ENCODE measurements around the gene RNF227.
"Not testable (repeated sequence)": the region's sequence is repeated elsewhere in the genome, so short reads cannot be mapped to it uniquely, and the experiment has no call there.

RNF227 gene

DNA sequence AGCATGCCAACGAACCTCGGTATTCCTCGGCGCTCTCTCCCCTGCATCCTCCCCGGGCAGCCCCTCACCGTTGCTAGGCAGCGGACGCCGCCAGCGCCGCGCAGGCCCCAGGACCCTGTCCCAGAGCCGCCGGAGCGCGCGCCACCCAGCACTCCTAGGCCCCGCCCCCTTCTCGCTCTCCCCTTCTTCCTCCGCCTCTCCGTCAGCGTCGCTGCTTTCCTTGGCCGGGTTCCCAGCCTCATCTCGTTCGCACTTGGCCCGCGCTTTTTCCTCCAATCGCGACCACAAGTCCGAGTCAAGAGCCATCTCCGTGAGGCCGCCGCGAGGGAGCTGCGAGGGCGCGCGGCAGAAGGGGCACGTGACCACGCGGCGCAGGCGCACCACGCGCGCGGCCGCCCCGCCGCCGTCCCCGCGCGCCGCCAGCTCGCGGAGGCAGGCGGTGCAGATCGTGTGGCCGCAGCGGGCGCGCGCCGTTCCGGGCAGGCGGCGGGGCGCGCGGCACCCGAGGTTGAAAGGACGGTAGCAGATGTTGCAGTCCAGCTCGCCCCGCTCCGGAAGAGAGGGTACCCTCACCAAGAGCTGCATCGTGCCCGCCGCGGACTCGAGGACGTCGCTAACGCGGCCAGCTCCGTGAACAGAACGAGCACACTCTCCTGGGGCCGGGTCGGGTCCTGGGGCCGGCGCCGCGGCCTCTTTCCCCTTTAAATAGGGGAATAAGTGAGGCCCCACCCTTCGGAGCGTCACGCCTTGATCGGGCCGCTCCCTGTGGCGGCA, at the start of gene RNF227:
Gene RNF227, minus strand, starts transcription at position 679 of the 774 bp plus-strand sequence. Its CDS starts 94 bp downstream, at position 585.
- peak; percentile 92 for DNase-seq

DNA sequence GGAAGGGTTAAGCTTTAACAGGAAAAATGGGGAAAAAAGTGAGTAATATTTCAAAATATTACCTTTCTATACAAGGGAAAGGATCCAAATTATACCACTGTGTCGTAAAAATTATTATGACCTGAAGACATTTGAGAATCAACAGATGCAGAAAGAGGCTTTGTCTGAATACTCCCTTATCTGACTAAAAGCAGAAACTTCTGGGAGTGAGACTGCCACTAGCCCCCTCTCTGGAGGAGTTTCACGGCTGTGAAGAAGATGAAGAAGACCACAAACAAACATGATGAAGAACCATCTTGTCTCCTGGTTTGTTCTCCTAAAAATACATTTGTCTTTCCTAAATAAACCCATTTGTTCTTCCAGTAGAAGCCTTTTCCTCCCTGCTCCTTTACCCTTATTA, 45.3 kb upstream of the RNF227 start:
- DNase-seq = no peak

DNA sequence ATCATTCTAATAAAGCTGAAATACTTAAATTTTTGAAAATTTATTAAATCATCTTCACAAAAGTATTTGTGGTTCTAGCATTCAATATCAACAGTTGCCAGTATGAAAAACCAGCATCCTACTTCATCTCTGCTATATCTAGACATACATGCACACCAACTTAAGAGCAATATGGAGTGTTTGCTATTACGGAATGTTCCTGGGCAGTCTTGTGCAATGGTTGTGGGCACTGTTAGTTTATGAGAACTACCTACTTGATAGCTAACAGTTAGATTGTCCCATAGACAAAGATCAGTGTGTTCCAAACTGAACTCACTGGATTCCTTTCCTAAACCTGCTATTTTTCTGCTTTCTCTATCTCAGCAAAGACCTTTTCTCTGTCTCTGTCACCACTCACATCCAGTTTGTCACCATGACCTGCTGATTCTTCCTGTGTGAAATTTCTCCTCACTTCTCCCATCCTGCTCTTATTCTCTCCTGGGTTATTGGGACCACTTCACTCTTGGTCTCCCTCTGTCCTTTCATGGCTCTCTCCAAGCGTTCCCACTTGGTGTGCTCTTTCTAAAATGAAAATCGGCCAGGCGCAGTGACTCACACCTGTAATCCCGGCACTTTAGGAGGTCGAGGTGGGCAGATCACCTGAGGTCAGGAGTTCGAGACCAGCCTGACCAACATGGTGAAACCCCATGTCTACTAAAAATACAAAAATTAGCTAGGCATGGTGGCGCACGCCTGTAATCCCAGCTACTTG, 43.6 kb upstream of the RNF227 start:
- no peak for DNase-seq

DNA sequence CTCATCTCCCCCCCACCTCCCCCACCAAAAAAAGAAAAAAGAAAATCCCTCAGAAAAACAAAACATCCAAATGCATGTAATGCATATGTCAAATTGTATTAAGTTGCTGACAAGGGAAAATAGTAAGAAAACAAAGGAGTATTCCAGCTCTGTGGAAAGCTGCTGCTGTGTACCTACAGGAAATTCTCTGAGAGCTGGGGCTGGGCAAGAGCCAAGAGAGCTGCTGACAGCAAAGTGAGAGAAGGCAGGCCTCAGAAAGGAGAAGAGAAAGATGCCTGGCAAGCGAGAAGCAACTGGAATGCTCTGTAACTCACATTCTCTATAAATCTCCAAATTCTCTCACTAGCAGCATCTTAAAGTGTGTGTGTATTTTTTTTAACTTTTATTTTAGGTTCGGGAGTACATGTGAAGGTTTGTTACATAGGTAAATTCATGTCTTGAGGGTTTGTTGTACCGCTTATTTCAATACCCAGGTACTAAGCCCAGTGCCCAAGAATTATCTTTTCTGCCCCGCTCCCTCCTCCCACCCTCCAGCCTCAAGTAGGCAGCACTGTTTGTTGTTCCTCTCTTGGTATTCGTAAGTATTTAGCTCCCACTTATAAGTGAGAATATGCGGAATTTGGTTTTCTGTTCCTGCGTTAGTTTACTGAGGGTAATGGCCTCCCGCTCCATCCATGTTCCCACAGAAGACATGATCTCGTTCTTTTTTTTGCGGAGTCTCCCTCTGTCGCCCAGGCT, 40.3 kb upstream of the RNF227 start:
- no peak for DNase-seq

DNA sequence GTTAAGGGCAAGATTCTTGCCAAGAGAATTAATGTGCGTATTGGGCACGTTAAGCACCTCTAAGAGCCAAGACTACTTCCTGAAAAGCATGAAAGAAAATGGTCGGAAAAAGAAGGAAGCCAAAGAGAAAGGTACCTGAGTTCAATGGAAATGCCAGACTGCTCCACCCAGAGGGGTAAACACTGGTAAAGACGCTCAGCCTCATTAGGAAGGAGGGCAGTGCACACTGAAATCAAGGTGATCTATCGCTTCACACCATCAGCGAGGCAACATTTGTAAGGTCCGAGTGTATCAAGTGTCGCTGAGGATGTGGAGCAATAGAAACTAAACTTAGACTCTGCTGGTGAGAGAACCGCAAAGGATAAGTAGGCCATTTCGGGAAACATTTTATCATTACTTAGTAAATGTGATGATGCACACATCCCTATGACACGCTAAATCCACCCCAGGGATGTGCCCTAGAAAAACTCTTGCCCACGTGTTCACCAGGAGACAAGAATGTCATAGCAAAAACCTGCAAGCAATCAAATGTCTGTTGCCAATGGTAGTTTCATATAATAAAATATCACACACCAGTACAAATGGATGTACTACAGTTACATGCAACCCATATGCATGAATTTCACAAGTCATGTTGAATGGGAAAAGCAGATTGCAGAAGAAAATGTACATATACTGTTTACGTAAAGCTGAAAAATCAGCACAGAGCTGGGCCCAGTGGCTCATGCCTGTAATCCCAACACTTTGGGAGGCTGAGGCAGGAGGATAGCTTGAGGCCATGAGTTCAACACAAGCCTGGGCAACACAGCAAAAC, 39.5 kb upstream of the RNF227 start:
- no peak for DNase-seq

DNA sequence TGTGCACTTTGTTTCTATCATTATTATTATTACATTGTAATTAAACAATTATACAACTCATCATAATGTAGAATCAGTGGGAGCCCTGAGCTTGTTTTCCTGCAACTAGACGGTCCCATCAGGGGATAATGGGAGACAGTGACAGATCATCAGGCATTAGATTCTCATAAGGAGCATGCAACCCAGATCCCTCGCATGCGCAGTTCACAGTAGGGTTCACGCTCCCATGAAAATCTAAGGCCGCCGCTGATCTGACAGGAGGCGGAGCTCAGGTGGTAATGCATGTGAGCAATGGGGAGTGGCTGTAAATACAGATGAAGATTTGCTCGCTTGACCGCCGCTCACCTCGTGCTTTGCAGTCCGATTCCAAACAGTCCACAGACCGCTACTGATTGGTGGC, 37.2 kb upstream of the RNF227 start:
- not testable (repeated sequence) for DNase-seq

- DNase-seq = no peak
Observed at GRCh38 chr17:7951143-7951792, 35.2 kb upstream of the RNF227 start.

GRCh38 chr17:7950578-7950977, 34.5 kb upstream of the RNF227 start:
- no peak for DNase-seq

GRCh38 chr17:7947651-7948050, 31.6 kb upstream of the RNF227 start:
- DNase-seq = no peak

- no peak for DNase-seq
Observed at GRCh38 chr17:7946441-7946840, 30.4 kb upstream of the RNF227 start.

DNA sequence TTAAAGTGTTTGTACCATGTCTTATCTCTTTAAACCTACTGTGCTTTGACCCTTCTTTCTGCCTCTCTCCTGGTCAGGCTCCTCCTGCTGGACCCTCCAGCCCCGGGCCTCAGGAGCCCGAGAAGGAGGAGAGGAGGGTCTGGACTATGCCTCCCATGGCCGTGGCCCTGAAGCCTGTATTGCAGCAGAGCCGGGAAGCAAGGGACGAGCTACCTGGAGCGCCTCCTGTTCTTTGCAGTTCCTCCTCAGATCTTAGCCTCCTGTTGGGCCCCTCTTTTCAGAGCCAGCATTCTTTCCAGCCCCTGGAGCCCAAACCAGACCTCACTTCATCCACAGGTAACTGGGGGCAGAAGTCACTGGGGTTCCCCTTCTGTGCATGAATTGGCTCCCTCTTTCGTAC, 29.6 kb upstream of the RNF227 start:
- DNase-seq = no peak

GRCh38 chr17:7944326-7944725, 28.2 kb upstream of the RNF227 start:
- DNase-seq = no peak

- no peak for DNase-seq
Observed at GRCh38 chr17:7943291-7943690, 27.2 kb upstream of the RNF227 start.

DNA sequence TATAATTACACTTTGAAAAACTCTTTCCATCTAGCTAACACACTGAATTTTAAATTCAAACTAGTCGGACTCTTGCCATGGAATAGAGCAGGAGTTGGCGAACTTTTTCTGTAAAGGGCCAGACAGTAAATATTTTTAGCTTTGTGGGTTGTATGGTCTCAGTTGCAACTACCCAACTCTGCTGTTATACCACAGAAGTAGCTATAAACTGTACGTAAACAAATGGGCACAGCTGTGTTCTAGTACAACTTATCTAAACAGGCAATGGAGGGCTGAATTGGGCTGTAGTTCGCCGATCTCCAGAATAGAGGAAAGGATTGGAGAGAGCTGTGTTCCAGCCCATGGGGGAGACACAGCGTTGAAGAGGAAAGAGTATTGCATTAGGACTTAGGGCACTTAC, 24.7 kb upstream of the RNF227 start:
- no peak for DNase-seq

- DNase-seq = no peak
Observed at GRCh38 chr17:7940034-7940433, 23.9 kb upstream of the RNF227 start.

DNA sequence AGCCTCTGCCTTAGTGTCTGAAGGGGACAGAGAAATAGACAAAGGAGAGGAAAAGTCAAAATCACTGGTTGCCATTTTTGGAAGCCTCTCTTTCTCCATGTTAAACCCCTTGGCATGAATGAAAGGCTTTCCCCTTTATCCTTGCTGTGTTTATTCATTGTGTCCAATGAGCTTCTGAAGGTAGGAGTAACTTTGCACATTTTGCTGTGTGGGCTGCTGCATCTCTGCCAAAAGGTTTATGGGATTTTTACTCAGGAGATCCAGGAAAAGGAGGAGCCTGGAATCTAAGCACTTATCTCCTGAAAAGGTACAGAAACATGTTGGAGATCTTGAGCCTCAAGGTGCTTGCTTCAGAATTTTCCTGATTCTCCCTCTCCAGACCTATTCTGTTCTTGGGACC, 19.8 kb upstream of the RNF227 start:
- no peak for DNase-seq

DNA sequence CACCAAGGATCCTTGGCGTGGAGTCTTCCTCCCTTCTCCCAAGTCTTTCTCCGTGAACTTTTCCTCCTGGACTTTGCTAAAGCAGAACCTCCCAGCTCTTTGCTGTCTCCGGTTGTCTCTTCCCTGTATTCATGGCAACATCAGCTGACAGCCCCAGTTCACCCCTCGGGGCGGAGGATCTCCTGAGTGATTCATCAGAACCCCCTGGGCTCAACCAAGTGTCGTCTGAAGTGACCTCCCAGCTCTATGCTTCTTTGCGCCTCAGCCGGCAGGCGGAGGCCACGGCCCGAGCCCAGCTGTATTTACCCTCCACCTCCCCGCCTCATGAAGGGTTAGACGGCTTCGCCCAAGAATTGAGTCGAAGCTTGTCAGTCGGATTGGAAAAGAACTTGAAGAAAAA, 16.9 kb upstream of the RNF227 start:
- no peak for DNase-seq

- DNase-seq = peak; percentile 5
Observed at GRCh38 chr17:7932483-7932891, 16.4 kb upstream of the RNF227 start.

GRCh38 chr17:7931709-7932482, 15.8 kb upstream of the RNF227 start, which contains the start of the genes CNTROB and TRAPPC1:
TSS of gene CNTROB (plus strand) at chr17:7932206. CDS start at chr17:7933080, 874 bp downstream.
TSS of gene TRAPPC1 (minus strand) at chr17:7931946. CDS start at chr17:7931829, 117 bp downstream.
- peak; percentile 98 for DNase-seq

DNA sequence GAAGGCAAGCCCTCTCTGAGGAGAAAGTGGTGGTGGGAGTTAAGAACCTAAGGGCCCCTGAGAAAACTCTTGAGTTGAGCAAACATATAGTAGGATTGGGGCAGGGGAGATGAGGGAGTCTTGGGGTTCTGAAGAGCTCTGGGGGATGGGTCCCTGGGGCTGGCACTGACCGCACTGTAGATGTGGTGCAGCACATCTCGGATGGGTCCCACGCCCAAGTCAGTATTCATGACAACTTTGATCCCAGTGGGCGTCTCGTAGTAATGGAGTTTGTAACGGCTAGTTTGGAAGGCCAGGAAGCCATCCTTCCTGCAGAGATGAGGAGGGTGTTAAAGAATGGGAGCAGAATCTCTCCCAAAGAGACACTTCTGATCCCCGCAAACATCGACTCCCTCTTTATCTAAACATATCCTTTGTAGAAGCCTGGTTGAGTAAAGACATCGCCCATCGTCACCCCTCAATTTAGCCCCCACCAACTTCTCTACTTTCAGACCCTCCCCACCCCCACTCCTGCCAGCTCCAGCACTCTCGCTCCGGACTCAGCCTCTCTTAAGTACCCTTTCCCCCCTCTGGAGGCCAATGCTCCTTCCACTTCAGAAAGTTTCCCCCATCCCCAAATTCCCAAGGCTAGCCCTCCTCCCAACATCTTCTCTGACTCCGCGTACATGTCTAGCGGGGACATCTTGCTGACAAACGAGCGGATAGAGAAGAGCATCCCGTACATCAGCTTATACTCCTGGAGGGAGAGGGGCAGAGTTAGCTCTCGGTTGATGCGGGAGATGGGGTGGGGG, 14.9 kb upstream of the RNF227 start:
- no peak for DNase-seq

Data from NCI-H1694 treated with DMSO at 0.1 percent for 48 hours (cell line).